ENCODE data around the gene DPF3. TPM values are rescaled to one million over a fixed set of nuclear protein-coding genes. Genes with fewer than 3 reads are reported as not detected.

Gene DPF3
- polyA plus RNA-seq, 2 of the 4 experiments (the other 2 are of a cell fraction), result 0.05 to 0.09 TPM

- CTCF ChIA-PET, result interaction anchor here (0.7 kb wide), 1 partner anchor 47 kb away, joined by 3 read pairs; no protein-coding TSS in a partner anchor
- DNase-seq (ENCODE audit: low read depth in 1 of 2, low spot score in 1 of 2), result no peak
- POLR2A ChIA-PET, result no interaction called here
- TF ChIP-seq REST (IDR thresholded peaks at IDR 0.05) (no peak), PHF8 (IDR thresholded peaks at IDR 0.05; ENCODE audit: borderline replicate concordance, low read depth) (no peak), RCOR1 (IDR thresholded peaks at IDR 0.05; ENCODE audit: low read depth, low read length) (no peak), FOXS1 (CRISPR knock-in tag; IDR thresholded peaks at IDR 0.05) (no peak), PBX3 (IDR thresholded peaks at IDR 0.05) (no peak), ZFP36 (IDR thresholded peaks at IDR 0.05; ENCODE audit: borderline replicate concordance, partially characterized antibody) (no peak), JUN (IDR thresholded peaks at IDR 0.05) (no peak), EHMT2 (IDR thresholded peaks at IDR 0.05; ENCODE audit: low read depth) (no peak), CHD4 (IDR thresholded peaks at IDR 0.05; ENCODE audit: borderline replicate concordance) (no peak), NR3C1 (IDR thresholded peaks at IDR 0.05) (no peak), ESRRA (IDR thresholded peaks at IDR 0.05; ENCODE audit: borderline replicate concordance, low read length) (no peak), HES2 (IDR thresholded peaks at IDR 0.05) (no peak), ELK1 (IDR thresholded peaks at IDR 0.05; ENCODE audit: low read depth, low read length) (no peak), E2F6 (IDR thresholded peaks at IDR 0.05; ENCODE audit: borderline replicate concordance, low read depth) (no peak), HOXB5 (CRISPR knock-in tag; IDR thresholded peaks at IDR 0.05) (no peak), TP53 (CRISPR knock-in tag; IDR thresholded peaks at IDR 0.05) (no peak)
- no peak for FAIRE-seq
- ATAC-seq, result peak; percentile 44 to 51; a peak in 2 of 6 replicates
- H3K9me3 ChIP-seq, result no peaks in the 10 kb centered on the region
- H3K4me3 ChIP-seq, result no peak overlapping the region
- no peaks in the 10 kb centered on the region for H3K4me1 ChIP-seq
- 49% methylated on average over 13 of the region's 13 CpGs for WGBS (ENCODE audit: missing lambda C conversion rate)
- H3K27ac ChIP-seq, result no peak overlapping the region
- no peak overlapping the region for H3K4me2 ChIP-seq
Measured at GRCh38 chr14:72708708-72709475, 185.0 kb downstream of the DPF3 start.

- no peak overlapping the region for H3K4me3 ChIP-seq
- no peak for FAIRE-seq
- no peaks in the 10 kb centered on the region for H3K9me3 ChIP-seq
- 82% methylated on average over 12 of the region's 12 CpGs for WGBS (ENCODE audit: missing lambda C conversion rate)
- ChIA-PET POLR2A (no interaction called here), CTCF (interaction anchor here (0.7 kb wide), 1 partner anchor 48 kb away, joined by 3 read pairs; no protein-coding TSS in a partner anchor)
- TF ChIP-seq SREBF2 (IDR thresholded peaks at IDR 0.05) (no peak), ZFP36 (IDR thresholded peaks at IDR 0.05; ENCODE audit: borderline replicate concordance, partially characterized antibody) (no peak), HDAC2 (IDR thresholded peaks at IDR 0.05) (no peak), HMGXB4 (CRISPR knock-in tag; IDR thresholded peaks at IDR 0.05; ENCODE audit: borderline replicate concordance) (no peak), FOXS1 (CRISPR knock-in tag; IDR thresholded peaks at IDR 0.05) (no peak), CHD2 (IDR thresholded peaks at IDR 0.05; ENCODE audit: low read length, partially characterized antibody) (no peak), BHLHE40 (IDR thresholded peaks at IDR 0.05; ENCODE audit: low read depth, low read length) (no peak), MYC (IDR thresholded peaks at IDR 0.05; ENCODE audit: borderline replicate concordance, low read length) (no peak), ZC3H11A (IDR thresholded peaks at IDR 0.05) (no peak), CEBPB (IDR thresholded peaks at IDR 0.05) (no peak)
- no peaks in the 10 kb centered on the region for H3K4me1 ChIP-seq
- no peak for DNase-seq (ENCODE audit: low read depth in 1 of 2, low spot score in 1 of 2)
- no peak for ATAC-seq
- no peak overlapping the region for H3K27ac ChIP-seq
- H3K4me2 ChIP-seq, result no peak overlapping the region
Measured at GRCh38 chr14:72708222-72708621, 185.7 kb downstream of the DPF3 start.

All from A549 (cell line).